Measurements from ENCODE around the gene ZNF518A. TPM values are rescaled to one million over a fixed set of nuclear protein-coding genes. Genes with fewer than 3 reads are reported as not detected.
A peak's percentile ranks its signal among the peaks of the same experiment; 100 is the strongest.

The ZNF518A gene
- polyA plus RNA-seq, 2 of the 4 experiments (the other 2 are of a cell fraction), result 7.3 to 28.9 TPM

DNA sequence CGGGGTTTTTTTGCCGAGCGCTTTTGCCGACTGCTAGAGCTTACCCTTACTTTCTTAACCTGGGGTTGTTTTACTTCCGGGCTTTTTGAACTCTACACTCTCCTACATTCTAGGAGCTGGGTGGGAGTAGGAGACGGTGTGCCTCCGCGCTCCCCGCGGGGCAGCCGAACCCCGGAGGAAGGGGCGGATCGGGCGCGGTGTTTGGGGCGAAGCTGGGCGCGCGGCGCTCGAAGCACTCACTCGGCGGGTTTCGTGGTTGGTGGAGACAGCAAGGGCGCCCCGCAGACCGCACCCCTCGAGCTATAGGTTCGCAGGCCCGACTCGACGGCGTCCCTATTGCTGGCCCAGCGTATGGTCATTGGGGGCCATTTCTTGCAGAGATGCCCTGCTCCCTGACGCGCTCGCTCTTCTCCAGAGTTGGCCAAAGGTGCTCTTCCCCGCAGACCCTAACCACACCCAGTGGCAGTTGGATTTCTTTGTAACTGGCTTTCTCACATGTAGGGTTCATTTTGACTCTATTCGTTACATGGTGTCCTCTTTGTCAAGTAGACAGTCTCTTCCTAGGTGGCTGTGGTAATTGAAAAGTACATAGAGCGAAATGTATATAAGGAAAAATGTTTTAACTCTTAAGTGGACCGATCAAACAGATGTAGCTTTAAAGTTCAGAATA, 364 bp downstream of the ZNF518A start:
- peaks cover 7% of the 10 kb centered on the region; the same call in 1 of the 3 replicates for H3K9me3 ChIP-seq

GRCh38 chr10:96131621-96132020, 1.5 kb downstream of the ZNF518A start:
- Histone ChIP-seq H3K9me3 (peaks cover 7% of the 10 kb centered on the region; the same call in 1 of the 3 replicates), H3K4me3 (peak overlapping the region; percentile 86; the same call in 1 of the 3 replicates), H3K4me2 (peak overlapping the region; percentile 88), H3K4me1 (peaks cover 16% of the 10 kb centered on the region), H3K27ac (no peak overlapping the region)
- CTCF ChIA-PET, result interaction anchor here (0.6 kb wide), 1 partner anchor 90 kb away, joined by 3 read pairs; no protein-coding TSS in a partner anchor
- 64% methylated on average over 3 of the region's 3 CpGs for WGBS (ENCODE audit: missing lambda C conversion rate)
- no peak for TF ChIP-seq CHD2 (IDR thresholded peaks at IDR 0.05; ENCODE audit: low read length, partially characterized antibody)
- no peak for TF ChIP-seq CBX2 (IDR thresholded peaks at IDR 0.05; ENCODE audit: borderline replicate concordance, low read depth)
- TF ChIP-seq HOXA7 (CRISPR knock-in tag; IDR thresholded peaks at IDR 0.05), result no peak
- TF ChIP-seq KDM5A (IDR thresholded peaks at IDR 0.05), result no peak
- TF ChIP-seq KDM1A (IDR thresholded peaks at IDR 0.05; ENCODE audit: low read depth), result no peak
- TF ChIP-seq CHD4 (IDR thresholded peaks at IDR 0.05; ENCODE audit: borderline replicate concordance), result no peak
- POLR2A ChIA-PET, result no interaction called here
- no peak for ATAC-seq
- no peak for DNase-seq (ENCODE audit: low read depth in 1 of 2, low spot score in 1 of 2)
- FAIRE-seq, result no peak

More for the DNA sequence above, 364 bp downstream of the ZNF518A start:
- Histone ChIP-seq H3K4me3 (peak overlapping the region; percentile 86), H3K27ac (peak overlapping the region; percentile 99), H3K4me2 (peak overlapping the region; percentile 88), H3K4me1 (peaks cover 16% of the 10 kb centered on the region)
- ATAC-seq (peak; percentile 86 to 94), DNase-seq (ENCODE audit: low read depth in 1 of 2, low spot score in 1 of 2) (peak; percentile 82 to 92), FAIRE-seq (no peak)
- ChIA-PET POLR2A (interaction anchor here (0.6 to 2.4 kb wide), 13 partner anchors 9 to 245 kb away, joined by 3 to 146 read pairs (median 6); partner anchors contain the start of genes CC2D2B and CCNJ), CTCF (interaction anchor here (1.0 to 2.1 kb wide), 7 partner anchors 11 to 437 kb away, joined by 3 to 7 read pairs (median 4); partner anchors contain the start of gene TCTN3)
- 2% methylated on average over 41 of the region's 42 CpGs for WGBS (ENCODE audit: missing lambda C conversion rate)
- TF ChIP-seq JUN (IDR thresholded peaks at IDR 0.05) (peak in 1 of 2 experiments; percentile 48; a peak in 3 of 5 replicates), ELK1 (IDR thresholded peaks at IDR 0.05; ENCODE audit: low read depth, low read length) (no peak), PHF8 (IDR thresholded peaks at IDR 0.05; ENCODE audit: borderline replicate concordance, low read depth) (peak; percentile 89), CBX8 (IDR thresholded peaks at IDR 0.05) (no peak), CHD2 (IDR thresholded peaks at IDR 0.05; ENCODE audit: low read length, partially characterized antibody) (no peak), BHLHE40 (IDR thresholded peaks at IDR 0.05; ENCODE audit: low read depth, low read length) (no peak), CBX2 (IDR thresholded peaks at IDR 0.05; ENCODE audit: borderline replicate concordance, low read depth) (no peak), SMC3 (IDR thresholded peaks at IDR 0.05) (no peak), POLR2A (IDR thresholded peaks at IDR 0.05; ENCODE audit: low read length) (peak; percentile 74), HOXA7 (CRISPR knock-in tag; IDR thresholded peaks at IDR 0.05) (no peak), EHF (CRISPR knock-in tag; IDR thresholded peaks at IDR 0.05) (no peak), HDAC2 (IDR thresholded peaks at IDR 0.05) (no peak), KDM5A (IDR thresholded peaks at IDR 0.05) (no peak), MYC (IDR thresholded peaks at IDR 0.05; ENCODE audit: borderline replicate concordance, low read length) (no peak), TP53 (CRISPR knock-in tag; IDR thresholded peaks at IDR 0.05) (0 out of 2 replicates have a peak, but pooled peaks have one; percentile 16)
- TF ChIP-seq, protein P1, sequence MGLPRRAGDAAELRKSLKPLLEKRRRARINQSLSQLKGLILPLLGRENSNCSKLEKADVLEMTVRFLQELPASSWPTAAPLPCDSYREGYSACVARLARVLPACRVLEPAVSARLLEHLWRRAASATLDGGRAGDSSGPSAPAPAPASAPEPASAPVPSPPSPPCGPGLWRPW (IDR thresholded peaks at IDR 0.05), result no peak

DNA sequence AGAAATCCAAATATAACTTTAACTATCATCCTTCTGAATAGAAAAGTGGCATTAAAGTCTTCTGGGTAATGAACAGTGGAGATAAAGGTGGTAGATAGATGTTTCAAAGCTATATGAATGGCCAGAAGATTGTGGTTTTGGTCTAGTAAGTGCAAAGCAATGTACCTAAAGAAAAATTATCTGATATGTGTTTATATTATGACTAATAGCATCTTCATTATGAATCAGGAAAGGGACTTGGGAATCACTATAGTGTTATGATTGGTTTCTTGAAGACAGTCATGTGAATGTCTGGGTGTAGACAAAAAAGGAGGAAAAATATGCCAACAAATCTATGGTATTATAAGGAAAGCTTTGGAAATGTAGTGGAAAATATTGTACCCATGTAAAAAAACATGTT, 3.0 kb downstream of the ZNF518A start:
- H3K27ac ChIP-seq, result no peak overlapping the region
- H3K4me2 ChIP-seq, result no peak overlapping the region
- ATAC-seq (no peak), FAIRE-seq (no peak), DNase-seq (ENCODE audit: low read depth in 1 of 2, low spot score in 1 of 2) (no peak)
- ChIA-PET POLR2A (no interaction called here), CTCF (interaction anchor here (0.7 kb wide), 1 partner anchor 440 kb away, joined by 3 read pairs; the partner anchor contains the start of gene TCTN3)
- TF ChIP-seq CHD4 (IDR thresholded peaks at IDR 0.05; ENCODE audit: borderline replicate concordance), result no peak
- TF ChIP-seq TFCP2L1 (CRISPR knock-in tag; IDR thresholded peaks at IDR 0.05), result no peak
- no peak for TF ChIP-seq EP300 (IDR thresholded peaks at IDR 0.05)
- TF ChIP-seq ZFP36 (IDR thresholded peaks at IDR 0.05; ENCODE audit: borderline replicate concordance, partially characterized antibody), result no peak
- no peak for TF ChIP-seq NPAS2 (CRISPR knock-in tag; IDR thresholded peaks at IDR 0.05; ENCODE audit: borderline replicate concordance)
- no peak for TF ChIP-seq HOXB5 (CRISPR knock-in tag; IDR thresholded peaks at IDR 0.05)
- no peak for TF ChIP-seq RCOR1 (IDR thresholded peaks at IDR 0.05; ENCODE audit: low read depth, low read length)
- no peak for TF ChIP-seq HOXB13 (CRISPR knock-in tag; IDR thresholded peaks at IDR 0.05; ENCODE audit: low read depth)
- TF ChIP-seq ZSCAN20 (CRISPR knock-in tag; IDR thresholded peaks at IDR 0.05), result no peak
- H3K4me1 ChIP-seq, result peaks cover 16% of the 10 kb centered on the region
- no peak overlapping the region for H3K4me3 ChIP-seq
- H3K9me3 ChIP-seq, result peaks cover 7% of the 10 kb centered on the region; the same call in 1 of the 3 replicates

Data from A549 (cell line).